Measurements from ENCODE around the gene RFX5.

Gene RFX5

DNA sequence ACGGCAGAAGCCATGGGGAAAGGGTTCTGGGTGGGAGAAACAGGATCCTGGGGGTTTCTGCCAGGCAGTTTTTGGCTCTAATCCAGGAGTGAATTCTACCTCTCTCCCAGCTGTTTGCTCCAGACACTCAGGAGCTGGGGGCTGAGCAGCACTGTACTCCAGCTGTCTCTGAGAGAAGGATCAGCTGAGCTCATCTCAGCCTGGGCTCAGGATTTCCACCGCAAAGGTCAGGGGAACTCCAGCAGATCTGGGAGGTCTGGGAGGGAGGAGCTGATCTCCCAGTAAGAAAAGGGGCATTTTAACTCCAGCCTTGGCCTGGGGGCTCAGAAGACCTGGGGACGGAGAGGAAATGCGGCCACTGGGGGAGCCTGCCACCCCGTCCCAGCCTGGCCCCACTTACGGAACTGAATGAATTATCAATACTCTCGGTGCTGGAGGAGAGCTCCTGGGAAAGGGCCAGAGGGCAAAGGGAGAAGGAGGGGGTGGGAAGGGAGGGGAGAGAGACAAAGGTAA lies 37.2 kb downstream of the RFX5 start:
- ChIA-PET POLR2A (interaction anchor here (0.8 to 10.0 kb wide), 7 partner anchors 9 to 89 kb away, joined by 3 to 89 read pairs (median 5); partner anchors contain the start of genes PI4KB, PSMB4 and ZNF687), CTCF (interaction anchor here (0.9 to 3.2 kb wide), 3 partner anchors 8 to 31 kb away, joined by 3 to 27 read pairs (median 17); no protein-coding TSS in a partner anchor)
- no peak for DNase-seq (ENCODE audit: extremely low spot score)
- TF ChIP-seq NFRKB (IDR thresholded peaks at IDR 0.05), result no peak
- no peak for TF ChIP-seq FOXA1 (IDR thresholded peaks at IDR 0.05)
- no peak for TF ChIP-seq ELF4 (IDR thresholded peaks at IDR 0.05)
- no peak for TF ChIP-seq CTBP1 (IDR thresholded peaks at IDR 0.05; ENCODE audit: borderline replicate concordance)
- TF ChIP-seq BHLHE40 (IDR thresholded peaks at IDR 0.05; ENCODE audit: borderline replicate concordance), result no peak
- TF ChIP-seq L3MBTL2 (conservative IDR thresholded peaks at IDR 0.05), result no peak

DNA sequence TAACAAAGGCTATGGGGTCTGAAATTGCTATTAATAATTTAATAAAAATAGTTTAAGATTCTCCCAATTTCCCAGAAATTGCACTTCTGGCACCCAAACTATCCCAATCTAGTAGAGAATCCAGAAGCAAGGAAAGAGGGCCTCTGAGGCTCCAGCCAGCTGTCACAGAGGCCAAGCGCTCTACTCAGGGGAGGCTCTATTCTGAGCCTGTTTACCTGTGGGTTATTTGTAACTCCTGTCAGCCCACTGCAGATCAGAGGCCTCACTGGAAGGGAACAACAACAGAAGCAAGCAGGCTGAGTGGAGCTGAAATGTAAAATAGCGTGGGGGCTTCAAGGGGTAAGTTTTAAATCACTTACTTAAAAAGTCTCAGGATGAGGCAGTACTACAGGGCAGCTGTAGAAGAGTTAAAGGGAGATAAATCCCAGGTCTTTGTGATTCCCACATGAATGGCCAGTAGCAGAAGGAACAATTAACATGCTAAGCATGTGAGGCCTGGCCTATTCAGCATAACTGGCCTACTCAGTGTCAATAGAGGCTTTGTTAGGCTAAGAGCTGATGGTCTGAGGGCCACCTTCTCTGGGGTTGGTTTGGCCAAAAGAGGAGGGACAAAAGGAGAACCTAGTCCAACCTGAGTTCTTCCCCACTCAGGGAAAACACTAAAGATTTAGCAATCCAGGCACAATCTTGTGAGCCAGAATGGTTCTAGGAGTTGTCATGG lies 52.1 kb downstream of the RFX5 start:
- DNase-seq (ENCODE audit: extremely low spot score), result no peak
- CTCF ChIA-PET, result interaction anchor here (11.2 kb wide), 1 partner anchor 46 kb away, joined by 105 read pairs; no protein-coding TSS in a partner anchor
- no peak for TF ChIP-seq TARDBP (IDR thresholded peaks at IDR 0.05)
- TF ChIP-seq ARNT (IDR thresholded peaks at IDR 0.05), result no peak
- no peak for TF ChIP-seq LEF1 (IDR thresholded peaks at IDR 0.05; ENCODE audit: borderline replicate concordance)
- POLR2A ChIA-PET, result interaction anchor here (1.2 to 3.5 kb wide), 6 partner anchors 11 to 105 kb away, joined by 3 to 20 read pairs (median 11); partner anchors contain the start of genes PSMB4 and ZNF687

DNA sequence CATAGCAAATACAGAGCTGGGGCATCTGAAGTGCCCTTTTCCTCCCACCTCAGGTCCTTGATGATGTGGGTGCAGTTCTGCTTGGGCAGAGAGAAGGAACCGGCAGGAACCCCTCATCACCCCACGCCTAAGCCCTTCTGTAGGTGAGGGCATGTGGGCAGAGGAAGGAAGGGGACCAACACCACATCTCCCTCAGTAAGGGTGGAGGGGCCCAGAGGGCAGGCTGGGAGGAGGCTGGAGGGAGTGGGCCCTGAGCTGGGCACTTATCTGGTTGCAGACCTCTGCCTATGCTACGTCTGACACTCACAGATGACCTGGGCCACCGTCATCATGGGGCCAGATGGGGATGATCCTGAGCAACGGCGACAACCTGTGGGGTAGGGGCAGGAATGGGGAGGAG lies 54.0 kb downstream of the RFX5 start:
- TF ChIP-seq CTBP1 (IDR thresholded peaks at IDR 0.05; ENCODE audit: borderline replicate concordance) (no peak), NFRKB (IDR thresholded peaks at IDR 0.05) (no peak), HDGF (IDR thresholded peaks at IDR 0.05; ENCODE audit: borderline replicate concordance) (no peak), TARDBP (IDR thresholded peaks at IDR 0.05) (no peak), FOXM1 (IDR thresholded peaks at IDR 0.05; ENCODE audit: borderline replicate concordance) (no peak), BHLHE40 (IDR thresholded peaks at IDR 0.05; ENCODE audit: borderline replicate concordance) (no peak), FOXK2 (IDR thresholded peaks at IDR 0.05) (no peak), FOXA1 (IDR thresholded peaks at IDR 0.05) (no peak), L3MBTL2 (conservative IDR thresholded peaks at IDR 0.05) (no peak), ARNT (IDR thresholded peaks at IDR 0.05) (no peak), ELF4 (IDR thresholded peaks at IDR 0.05) (no peak)
- DNase-seq (ENCODE audit: extremely low spot score), result no peak
- ChIA-PET CTCF (interaction anchor here (0.5 to 11.2 kb wide), 3 partner anchors 14 to 251 kb away, joined by 3 to 105 read pairs (median 3); no protein-coding TSS in a partner anchor), POLR2A (interaction anchor here (0.8 to 3.5 kb wide), 6 partner anchors 8 to 107 kb away, joined by 3 to 20 read pairs (median 4); partner anchors contain the start of genes PSMB4 and ZNF687)

- TF ChIP-seq HDGF (IDR thresholded peaks at IDR 0.05; ENCODE audit: borderline replicate concordance) (no peak), CTBP1 (IDR thresholded peaks at IDR 0.05; ENCODE audit: borderline replicate concordance) (no peak), NFRKB (IDR thresholded peaks at IDR 0.05) (no peak), ZNF384 (IDR thresholded peaks at IDR 0.05) (no peak), BHLHE40 (IDR thresholded peaks at IDR 0.05; ENCODE audit: borderline replicate concordance) (no peak), PKNOX1 (IDR thresholded peaks at IDR 0.05) (no peak), FOXA1 (IDR thresholded peaks at IDR 0.05) (no peak), SUZ12 (IDR thresholded peaks at IDR 0.05) (no peak), FOXK2 (IDR thresholded peaks at IDR 0.05) (no peak)
- POLR2A ChIA-PET, result interaction anchor here (0.6 to 3.5 kb wide), 6 partner anchors 8 to 107 kb away, joined by 3 to 20 read pairs (median 4); partner anchors contain the start of genes PSMB4 and ZNF687
- DNase-seq (ENCODE audit: extremely low spot score), result no peak
- CTCF ChIA-PET, result interaction anchor here (0.6 to 11.2 kb wide), 4 partner anchors 34 to 96 kb away, joined by 3 to 105 read pairs (median 6); partner anchors contain the start of gene PI4KB
Measured at GRCh38 chr1:151292207-151293030, 54.6 kb downstream of the RFX5 start.

DNA sequence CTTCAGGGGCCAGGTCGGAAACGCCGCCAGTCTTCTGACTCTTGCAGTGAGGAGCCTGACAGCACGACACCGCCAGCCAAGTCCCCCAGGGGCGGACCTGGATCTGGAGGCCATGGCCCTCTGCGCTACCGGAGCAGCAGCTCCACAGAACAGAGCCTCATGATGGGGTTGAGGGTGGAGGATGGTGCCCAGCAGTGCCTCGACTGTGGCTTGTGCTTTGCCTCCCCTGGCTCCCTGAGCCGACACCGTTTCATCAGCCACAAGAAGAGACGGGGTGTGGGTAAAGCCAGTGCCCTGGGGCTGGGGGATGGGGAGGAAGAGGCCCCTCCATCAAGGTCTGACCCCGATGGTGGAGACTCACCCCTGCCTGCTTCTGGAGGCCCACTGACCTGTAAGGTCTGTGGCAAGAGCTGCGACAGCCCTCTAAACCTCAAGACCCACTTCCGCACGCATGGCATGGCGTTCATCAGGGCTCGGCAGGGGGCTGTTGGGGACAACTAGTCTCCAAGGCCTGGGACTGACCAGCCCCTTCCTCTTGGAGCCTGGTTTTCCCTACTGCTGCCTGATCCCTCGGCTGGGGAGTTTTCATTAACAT lies 56.2 kb downstream of the RFX5 start:
- DNase-seq (ENCODE audit: extremely low spot score), result no peak
- TF ChIP-seq L3MBTL2 (conservative IDR thresholded peaks at IDR 0.05) (no peak), BHLHE40 (IDR thresholded peaks at IDR 0.05; ENCODE audit: borderline replicate concordance) (no peak), ZNF384 (IDR thresholded peaks at IDR 0.05) (no peak)
- ChIA-PET CTCF (no interaction called here), POLR2A (no interaction called here)
